ENCODE results near the gene LYRM4. TPM values are rescaled to one million over a fixed set of nuclear protein-coding genes. Genes with fewer than 3 reads are reported as not detected.

The LYRM4 gene
- total and polyA plus RNA-seq, 9 of the 15 experiments (the other 6 are each of a cell fraction or from before 2014, with no cell fraction given): 24.2 to 69.4 (median 41.8) TPM

DNA sequence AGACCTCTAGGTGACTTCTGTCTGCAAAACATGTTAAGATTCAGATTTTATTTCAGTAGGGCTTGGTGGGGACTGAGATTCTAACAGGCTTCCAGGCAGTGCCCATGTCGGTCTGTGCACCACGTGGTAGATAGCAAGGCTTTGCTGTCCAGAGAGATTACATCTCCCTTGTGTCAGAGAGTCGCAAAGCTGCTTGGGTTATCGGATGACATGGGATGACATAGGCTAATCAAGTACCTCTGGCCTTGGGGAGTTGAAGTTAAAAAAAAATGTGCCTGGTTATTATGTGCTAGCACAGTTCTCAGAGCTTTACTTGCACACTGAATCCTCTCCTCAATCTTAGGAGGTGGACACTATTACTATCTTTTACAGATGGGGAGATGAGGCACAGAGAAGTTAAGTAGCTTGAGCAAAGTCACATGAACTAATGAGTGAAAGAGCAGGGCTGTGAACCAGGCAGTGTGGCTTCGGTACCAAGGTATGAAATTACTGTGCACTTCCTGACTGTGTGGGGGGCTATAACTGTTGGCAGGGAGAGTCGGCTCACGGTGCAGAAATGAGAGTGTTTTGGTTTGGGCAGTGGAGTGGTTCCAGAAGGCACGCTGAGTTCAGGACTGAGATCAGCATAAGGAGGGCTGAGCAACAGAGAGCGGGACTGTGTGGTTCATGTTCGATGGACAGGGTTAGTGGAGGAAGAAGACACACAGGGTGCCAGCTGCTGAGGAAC is 41.6 kb upstream of the LYRM4 start:
- FAIRE-seq (peak; percentile 86), DNase-seq (ENCODE audit: extremely low read depth in 1 of 4, low spot score in 3 of 4) (peak; percentile 43 to 79 (median 60)), ATAC-seq (peak; percentile 87)
- Histone ChIP-seq H2AFZ (ENCODE audit: low read depth, low read length) (peak overlapping the region; percentile 26), H3K27me3 (ENCODE audit: control insufficient read depth in 2 of 2, insufficient read depth in 2 of 2, low read length in 2 of 2) (no peaks in the 10 kb centered on the region), H4K20me1 (replicated peaks; ENCODE audit: control insufficient read depth, insufficient read depth, low read length) (no peaks in the 10 kb centered on the region), H3K4me2 (ENCODE audit: insufficient read depth, low read length) (peak overlapping the region; percentile 54), H3K36me3 (ENCODE audit: control insufficient read depth, insufficient read depth, low read length) (no peaks in the 10 kb centered on the region), H3K9me1 (ENCODE audit: control insufficient read depth, insufficient read depth, low read length) (peaks cover 3% of the 10 kb centered on the region), H3K4me1 (replicated peaks in 1 of 2; ENCODE audit: control insufficient read depth in 2 of 2, insufficient read depth in 2 of 2, low read length in 2 of 2) (peaks cover 22 to 39% of the 10 kb centered on the region in 2 experiments; a peak in 4 of 5 replicates), H3K4me3 (no peak overlapping the region), H3K9me3 (replicated peaks; ENCODE audit: control insufficient read depth, insufficient read depth, low read depth, low read length) (no peaks in the 10 kb centered on the region), H3K27ac (ENCODE audit: extremely low read depth, low read depth, low read length) (peak overlapping the region; percentile 49; the same call in 2 of the 3 replicates), H3K79me2 (ENCODE audit: control insufficient read depth, insufficient read depth, low read length) (peaks cover 56% of the 10 kb centered on the region), H3K9ac (ENCODE audit: insufficient read depth in 1 of 2, low read depth in 2 of 2, low read length in 2 of 2) (peak overlapping the region; percentile 12 to 64; a peak in 2 of 4 replicates)
- WGBS (ENCODE audit: insufficient coverage, low coverage, missing lambda C conversion rate): 35% methylated on average over 10 of the region's 10 CpGs
- ChIA-PET POLR2A (interaction anchor here (0.6 to 2.1 kb wide), 8 partner anchors 9 to 951 kb away, joined by 3 to 9 read pairs (median 4); no protein-coding TSS in a partner anchor), CTCF (ENCODE audit: low intra/inter-chr PET ratio) (interaction anchor here (1.2 to 1.4 kb wide), 2 partner anchors 82 to 158 kb away, joined by 3 to 4 read pairs; no protein-coding TSS in a partner anchor)
- no TSS peak for BruUV-seq (replicated peaks)
- in situ Hi-C loops (cut with MboI) (no loop called here), intact Hi-C loops (cut with micrococcal nuclease) (loop anchor here (2.0 to 5.0 kb wide), 2 partner anchors 40 to 88 kb away; partner anchors contain the start of genes FARS2 and LYRM4)
- no peak for TF ChIP-seq MCM3 (IDR thresholded peaks at IDR 0.05)
- TF ChIP-seq, protein P1, sequence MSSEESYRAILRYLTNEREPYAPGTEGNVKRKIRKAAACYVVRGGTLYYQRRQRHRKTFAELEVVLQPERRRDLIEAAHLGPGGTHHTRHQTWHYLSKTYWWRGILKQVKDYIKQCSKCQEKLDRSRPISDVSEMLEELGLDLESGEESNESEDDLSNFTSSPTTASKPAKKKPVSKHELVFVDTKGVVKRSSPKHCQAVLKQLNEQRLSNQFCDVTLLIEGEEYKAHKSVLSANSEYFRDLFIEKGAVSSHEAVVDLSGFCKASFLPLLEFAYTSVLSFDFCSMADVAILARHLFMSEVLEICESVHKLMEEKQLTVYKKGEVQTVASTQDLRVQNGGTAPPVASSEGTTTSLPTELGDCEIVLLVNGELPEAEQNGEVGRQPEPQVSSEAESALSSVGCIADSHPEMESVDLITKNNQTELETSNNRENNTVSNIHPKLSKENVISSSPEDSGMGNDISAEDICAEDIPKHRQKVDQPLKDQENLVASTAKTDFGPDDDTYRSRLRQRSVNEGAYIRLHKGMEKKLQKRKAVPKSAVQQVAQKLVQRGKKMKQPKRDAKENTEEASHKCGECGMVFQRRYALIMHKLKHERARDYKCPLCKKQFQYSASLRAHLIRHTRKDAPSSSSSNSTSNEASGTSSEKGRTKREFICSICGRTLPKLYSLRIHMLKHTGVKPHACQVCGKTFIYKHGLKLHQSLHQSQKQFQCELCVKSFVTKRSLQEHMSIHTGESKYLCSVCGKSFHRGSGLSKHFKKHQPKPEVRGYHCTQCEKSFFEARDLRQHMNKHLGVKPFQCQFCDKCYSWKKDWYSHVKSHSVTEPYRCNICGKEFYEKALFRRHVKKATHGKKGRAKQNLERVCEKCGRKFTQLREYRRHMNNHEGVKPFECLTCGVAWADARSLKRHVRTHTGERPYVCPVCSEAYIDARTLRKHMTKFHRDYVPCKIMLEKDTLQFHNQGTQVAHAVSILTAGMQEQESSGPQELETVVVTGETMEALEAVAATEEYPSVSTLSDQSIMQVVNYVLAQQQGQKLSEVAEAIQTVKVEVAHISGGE (CRISPR knock-in tag; IDR thresholded peaks at IDR 0.05): no peak
- no peak for TF ChIP-seq ASH1L (IDR thresholded peaks at IDR 0.05; ENCODE audit: borderline replicate concordance, low read depth, partially characterized antibody)
- no peak for TF ChIP-seq ZSCAN32 (CRISPR knock-in tag; IDR thresholded peaks at IDR 0.05)
- no peak for TF ChIP-seq DEAF1 (CRISPR knock-in tag; IDR thresholded peaks at IDR 0.05)
- no peak for TF ChIP-seq MED1 (CRISPR knock-in tag; IDR thresholded peaks at IDR 0.05; ENCODE audit: borderline replicate concordance)
- peak; percentile 63 for TF ChIP-seq MEF2D (tag; conservative IDR thresholded peaks at IDR 0.05; ENCODE audit: low read depth)
- no peak for TF ChIP-seq ZFX (CRISPR knock-in tag; IDR thresholded peaks at IDR 0.05)
- no peak for TF ChIP-seq ZNF717 (CRISPR knock-in tag; IDR thresholded peaks at IDR 0.05)
- no peak for TF ChIP-seq ZNF146 (CRISPR knock-in tag; IDR thresholded peaks at IDR 0.05; ENCODE audit: unreplicated experiment)
- no peak for TF ChIP-seq NFIX (CRISPR knock-in tag; IDR thresholded peaks at IDR 0.05; ENCODE audit: low read depth)
- peak; percentile 51 for TF ChIP-seq FOSL1 (tag; conservative IDR thresholded peaks at IDR 0.05)
- TF ChIP-seq ZNF830 (CRISPR knock-in tag; IDR thresholded peaks at IDR 0.05): 0 out of 2 replicates have a peak, but pooled peaks have one; percentile 9
- no peak for TF ChIP-seq ZNF224 (CRISPR knock-in tag; IDR thresholded peaks at IDR 0.05)
- TF ChIP-seq MECOM (CRISPR knock-in tag; IDR thresholded peaks at IDR 0.05): no peak
- TF ChIP-seq SIN3A (IDR thresholded peaks at IDR 0.05; ENCODE audit: borderline replicate concordance in 2 of 2, control insufficient read depth in 1 of 2, low read depth in 2 of 2, low read length in 2 of 2): no peak

All from K562 (cell line).